Astrocyte (in vitro differentiated cells and primary cell): ENCODE data around the gene IL20RA.

Source experiments
- CTCF ChIP-seq: IDR thresholded peaks from 2 replicates; pipeline ENCODE4 v1.5.1; 2011; ENCODE audit warnings: low read depth, mild to moderate bottlenecking, inconsistent platforms, low read length, moderate library complexity; ENCODE audit not compliant: insufficient read depth
- EZH2 ChIP-seq: IDR thresholded peaks from 2 replicates; pipeline ENCODE4 v1.6.1; 2012; ENCODE audit warnings: mild to moderate bottlenecking, low read length, inconsistent platforms; ENCODE audit not compliant: insufficient read depth

DNA sequence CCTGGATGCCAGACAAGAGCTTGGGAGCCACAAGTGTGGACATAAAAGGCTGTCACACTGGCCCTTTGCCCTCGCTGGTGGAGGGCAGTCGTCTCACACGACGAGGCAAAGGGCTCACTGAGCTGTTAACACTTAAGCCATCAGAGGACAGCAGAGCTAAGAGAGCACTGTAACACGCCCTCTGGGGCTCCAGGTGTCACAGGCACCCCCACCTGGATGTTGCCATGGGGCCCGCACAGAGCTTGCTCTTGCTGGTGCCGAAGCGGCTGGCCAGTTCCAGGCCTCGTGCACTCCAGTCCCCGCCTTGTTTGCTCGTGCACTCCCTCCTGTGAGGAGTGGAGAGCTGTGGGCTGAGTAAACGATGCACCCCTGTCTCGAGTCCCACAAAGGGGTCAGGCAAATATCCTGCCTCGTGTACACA, 85.3 kb downstream of the IL20RA start:
- TF ChIP-seq CTCF, result no peak
- no peak for TF ChIP-seq EZH2
